Measurements from ENCODE around the gene OR2L3. TPM values are rescaled to one million over a fixed set of nuclear protein-coding genes. Genes with fewer than 3 reads are reported as not detected.

OR2L3 gene
- total RNA-seq, 4 donors from 2014 or later, result 0.15 TPM; not detected in 3

- intact Hi-C loops (cut with DNase I; ENCODE audit: low total_unique reads), result no loop called here
- TF ChIP-seq POLR2A (IDR thresholded peaks at IDR 0.05), result no peak
- TF ChIP-seq CTCF (IDR thresholded peaks at IDR 0.05), result no peak
Observed at GRCh38 chr1:248013229-248013710, 33.4 kb upstream of the OR2L3 start, which contains the start of gene OR2L5. TSS of gene OR2L5 (plus strand) at chr1:248013660. CDS start at chr1:248021948, 8,288 bp downstream.

GRCh38 chr1:248015803-248016202 is 30.8 kb upstream of the OR2L3 start:
- no peaks in the 10 kb centered on the region for H3K9me3 ChIP-seq
- H3K4me1 ChIP-seq, result no peaks in the 10 kb centered on the region
- H3K36me3 ChIP-seq, result no peaks in the 10 kb centered on the region
- H3K4me3 ChIP-seq, result no peak overlapping the region
- H3K27ac ChIP-seq, result no peak overlapping the region
- TF ChIP-seq POLR2A (IDR thresholded peaks at IDR 0.05), result no peak
- TF ChIP-seq CTCF (IDR thresholded peaks at IDR 0.05), result no peak
- intact Hi-C loops (cut with DNase I; ENCODE audit: low total_unique reads), result no loop called here
- DNase-seq, result no peak
- H3K27me3 ChIP-seq, result no peaks in the 10 kb centered on the region

More at GRCh38 chr1:248013229-248013710, 33.4 kb upstream of the OR2L3 start, which contains the start of gene OR2L5:
- H3K9me3 ChIP-seq, result no peaks in the 10 kb centered on the region
- H3K36me3 ChIP-seq, result no peaks in the 10 kb centered on the region
- H3K27ac ChIP-seq, result no peak within 1 kb of the TSS
- H3K4me3 ChIP-seq, result no peak within 1 kb of the TSS
- no peak for DNase-seq
- no peaks in the 10 kb centered on the region for H3K27me3 ChIP-seq
- H3K4me1 ChIP-seq, result no peaks in the 10 kb centered on the region

- DNase-seq, result no peak
- H3K36me3 ChIP-seq, result peaks cover 0 to 2% of the 10 kb centered on the region in 2 donors
- no peak for TF ChIP-seq POLR2A (IDR thresholded peaks at IDR 0.05)
- no peak within 1 kb of the TSS for H3K27ac ChIP-seq
- no peaks in the 10 kb centered on the region for H3K27me3 ChIP-seq
- H3K4me3 ChIP-seq, result no peak within 1 kb of the TSS
- no peaks in the 10 kb centered on the region for H3K4me1 ChIP-seq
- H3K9me3 ChIP-seq, result no peaks in the 10 kb centered on the region
- intact Hi-C loops (cut with DNase I; ENCODE audit: low total_unique reads), result no loop called here
Observed at GRCh38 chr1:248029770-248030169, 16.9 kb upstream of the OR2L3 start, which contains the start of gene OR2L2. TSS of gene OR2L2 (plus strand) at chr1:248030070. CDS start at chr1:248038268, 8,198 bp downstream.

GRCh38 chr1:248045209-248045608 is 1.4 kb upstream of the OR2L3 start:
- Histone ChIP-seq H3K4me1 (no peaks in the 10 kb centered on the region), H3K4me3 (no peak overlapping the region), H3K36me3 (no peaks in the 10 kb centered on the region), H3K9me3 (no peaks in the 10 kb centered on the region), H3K27me3 (no peaks in the 10 kb centered on the region), H3K27ac (no peak overlapping the region)
- DNase-seq, result no peak
- intact Hi-C loops (cut with DNase I; ENCODE audit: low total_unique reads), result no loop called here
- TF ChIP-seq CTCF (IDR thresholded peaks at IDR 0.05) (no peak), POLR2A (IDR thresholded peaks at IDR 0.05) (no peak)

- Histone ChIP-seq H3K9me3 (no peaks in the 10 kb centered on the region), H3K4me3 (no peak overlapping the region), H3K36me3 (no peaks in the 10 kb centered on the region), H3K27ac (no peak overlapping the region), H3K27me3 (no peaks in the 10 kb centered on the region), H3K4me1 (no peaks in the 10 kb centered on the region)
- no peak for DNase-seq
- no peak for TF ChIP-seq CTCF (IDR thresholded peaks at IDR 0.05)
- TF ChIP-seq POLR2A (IDR thresholded peaks at IDR 0.05), result no peak
- intact Hi-C loops (cut with DNase I; ENCODE audit: low total_unique reads), result no loop called here
Observed at GRCh38 chr1:248047008-248047407, 372 bp downstream of the OR2L3 start.

- intact Hi-C loops (cut with DNase I; ENCODE audit: low total_unique reads), result no loop called here
- DNase-seq, result no peak
Observed at GRCh38 chr1:248054671-248055070, 8.0 kb downstream of the OR2L3 start.

More at GRCh38 chr1:248054671-248055070, 8.0 kb downstream of the OR2L3 start:
- Histone ChIP-seq H3K9me3 (no peaks in the 10 kb centered on the region), H3K4me3 (no peak overlapping the region), H3K36me3 (no peaks in the 10 kb centered on the region), H3K4me1 (no peaks in the 10 kb centered on the region), H3K27me3 (no peaks in the 10 kb centered on the region), H3K27ac (no peak overlapping the region)
- TF ChIP-seq CTCF (IDR thresholded peaks at IDR 0.05), result no peak

Data from uterus (tissue), 4 donors.